NOMO-1 treated with DMSO at 0.1 percent for 48 hours (cell line): Measurements from ENCODE around the gene AHNAK2.

Experiments
- DNase-seq: peaks from one replicate; lab custom pipeline; 2025; ENCODE audit not compliant: unreplicated experiment; lab: John Stamatoyannopoulos, UW

The AHNAK2 gene

GRCh38 chr14:104887623-104888488 is 90.3 kb downstream of the AHNAK2 start:
- DNase-seq = no peak
